GM23338 (cell line): ENCODE data around the gene INPP5D. TPM values are rescaled to one million over a fixed set of nuclear protein-coding genes. Genes with fewer than 3 reads are reported as not detected.

Experiments used
- ATAC-seq: fragments of 200-7000 bp; cut with Tn5 transposase; 3 replicates; pipeline ENCODE4 v1.9.1; 2020
- DNase-seq: peaks from one replicate; pipeline ENCODE4 v3.0.0-alpha.2; 2015; ENCODE audit warnings: low spot score
- H2AFZ ChIP-seq: fragments of 200-600 bp; sonication (generic); 2 replicates; pipeline ENCODE4 v1.8.0; 2016; ENCODE audit warnings: antibody characterized with exemption, mild to moderate bottlenecking, moderate library complexity
- H3F3A ChIP-seq: fragments of 200-600 bp; sonication (generic); replicated peaks from 2 replicates; pipeline ENCODE4 v1.8.0; 2017; ENCODE audit warnings: antibody characterized with exemption, mixed run types, low read depth
- H3K27ac ChIP-seq: fragments of 200-600 bp; sonication (generic); 2 replicates; pipeline ENCODE4 v1.6.1; 2016; ENCODE audit warnings: low read depth
- H3K27me3 ChIP-seq: fragments of 200-600 bp; sonication (generic); 2 replicates; pipeline ENCODE4 v1.8.0; 2016; ENCODE audit warnings: mild to moderate bottlenecking, mixed run types, moderate library complexity; ENCODE audit not compliant: insufficient read depth
- H3K36me3 ChIP-seq: fragments of 200-600 bp; sonication (generic); 2 replicates; pipeline ENCODE4 v1.8.0; 2016; ENCODE audit warnings: mild to moderate bottlenecking; ENCODE audit not compliant: insufficient read depth
- H3K4me1 ChIP-seq: fragments of 200-600 bp; sonication (generic); 2 replicates; pipeline ENCODE4 v1.8.0; 2016; ENCODE audit warnings: mild to moderate bottlenecking, moderate library complexity; ENCODE audit not compliant: insufficient read depth
- H3K4me2 ChIP-seq: fragments of 200-600 bp; sonication (generic); 2 replicates; pipeline ENCODE4 v1.7.1; 2017; ENCODE audit warnings: mixed run types
- H3K4me3 ChIP-seq: fragments of 200-600 bp; sonication (generic); 2 replicates; pipeline ENCODE4 v1.6.1; 2016; ENCODE audit warnings: mixed run types
- H3K79me2 ChIP-seq: fragments of 200-600 bp; sonication (generic); replicated peaks from 2 replicates; pipeline ENCODE4 v1.8.0; 2017; ENCODE audit warnings: mild to moderate bottlenecking; ENCODE audit not compliant: insufficient read depth
- H3K9me2 ChIP-seq: fragments of 200-600 bp; sonication (generic); 2 replicates; pipeline ENCODE4 v1.8.0; 2017; ENCODE audit not compliant: insufficient read depth
- H4K20me1 ChIP-seq: fragments of 200-600 bp; sonication (generic); replicated peaks from 2 replicates; pipeline ENCODE4 v1.8.0; 2017; ENCODE audit warnings: mild to moderate bottlenecking; ENCODE audit not compliant: insufficient read depth
- H3K27ac Mint-ChIP-seq: 2 replicates; pipeline ENCODE4 v1.8.0; 2020; ENCODE audit warnings: inconsistent platforms, mild to moderate bottlenecking, moderate library complexity, mixed read lengths
- H3K27me3 Mint-ChIP-seq: 3 replicates; pipeline ENCODE4 v1.8.0; 2022; ENCODE audit warnings: low read depth, mild to moderate bottlenecking, moderate library complexity, mixed read lengths, inconsistent platforms; ENCODE audit not compliant: insufficient read depth, poor library complexity
- H3K36me3 Mint-ChIP-seq: 3 replicates; pipeline ENCODE4 v1.8.0; 2021; ENCODE audit warnings: low read depth, mild to moderate bottlenecking, inconsistent platforms, moderate library complexity, mixed read lengths
- H3K4me1 Mint-ChIP-seq: 3 replicates; pipeline ENCODE4 v1.8.0; 2020; ENCODE audit warnings: mild to moderate bottlenecking, inconsistent platforms, mixed read lengths
- H3K4me3 Mint-ChIP-seq: 3 replicates; pipeline ENCODE4 v1.8.0; 2021; ENCODE audit warnings: moderate library complexity, mild to moderate bottlenecking, inconsistent platforms, mixed read lengths
- H3K9me3 Mint-ChIP-seq: 3 replicates; pipeline ENCODE4 v1.8.0; 2020; ENCODE audit warnings: moderate library complexity, mild to moderate bottlenecking, inconsistent platforms, mixed read lengths
- NANOG ChIP-seq: IDR thresholded peaks from 2 replicates; pipeline ENCODE4 v1.6.1; 2016; ENCODE audit warnings: antibody characterized with exemption, borderline replicate concordance
- POLR2AphosphoS5 ChIP-seq: IDR thresholded peaks from 2 replicates; pipeline ENCODE4 v1.6.1; 2016; ENCODE audit warnings: antibody characterized with exemption, low read depth
- STAT1 ChIP-seq: IDR thresholded peaks from one replicate; pipeline ENCODE4 v1.6.1; 2016; ENCODE audit warnings: antibody characterized with exemption; ENCODE audit not compliant: unreplicated experiment
- ZNF114 ChIP-seq: fragments of 250-450 bp; sonication (Bioruptor Pico); IDR thresholded peaks from 2 replicates; pipeline ENCODE4 v1.5.0; 2020; ENCODE audit warnings: mild to moderate bottlenecking, moderate library complexity
- polyA plus RNA-seq: library from polyadenylated mRNA; unstranded; fragments of >200 nt; fragmentation: Nextera tagmentation; extraction: Ambion mirVana; gene quantifications from 2 replicates; pipeline ENCODE4 v1.2.1, GENCODE V29; 2016
- total RNA-seq: library from RNA; depleted of rRNA; stranded (reverse); fragments of >200 nt; shearing (Covaris generic); gene quantifications from 2 replicates; pipeline ENCODE4 v1.2.3, GENCODE V29; 2014
- TF ChIP-seq, protein P1 (sequence below): IDR thresholded peaks from 2 replicates; pipeline ENCODE4 v1.6.1; 2016; ENCODE audit warnings: antibody characterized with exemption
- TF ChIP-seq, protein P2 (sequence below), 2 experiments: fragments of 200-600 bp in 1 of 2; sonication (generic) in 1 of 2; conservative IDR thresholded peaks; 2 replicates each; pipeline versions ENCODE4 v1.5.1 to v1.6.1; 2016 to 2017; ENCODE audit warnings: antibody characterized with exemption in 2 of 2, low read depth in 2 of 2, mild to moderate bottlenecking in 2 of 2, moderate library complexity in 1 of 2
- TF ChIP-seq, protein P3 (sequence below): IDR thresholded peaks from one replicate; pipeline ENCODE4 v1.6.1; 2018; ENCODE audit warnings: antibody characterized with exemption; ENCODE audit not compliant: unreplicated experiment
- TF ChIP-seq, protein P4 (sequence below): fragments of 250-450 bp; sonication (Bioruptor Pico); IDR thresholded peaks from 2 replicates; pipeline ENCODE4 v1.5.0; 2020; ENCODE audit warnings: mild to moderate bottlenecking, moderate library complexity

Gene INPP5D
- total and polyA plus RNA-seq, 2 experiments from 2014 or later, result 6.6 to 8.3 TPM

DNA sequence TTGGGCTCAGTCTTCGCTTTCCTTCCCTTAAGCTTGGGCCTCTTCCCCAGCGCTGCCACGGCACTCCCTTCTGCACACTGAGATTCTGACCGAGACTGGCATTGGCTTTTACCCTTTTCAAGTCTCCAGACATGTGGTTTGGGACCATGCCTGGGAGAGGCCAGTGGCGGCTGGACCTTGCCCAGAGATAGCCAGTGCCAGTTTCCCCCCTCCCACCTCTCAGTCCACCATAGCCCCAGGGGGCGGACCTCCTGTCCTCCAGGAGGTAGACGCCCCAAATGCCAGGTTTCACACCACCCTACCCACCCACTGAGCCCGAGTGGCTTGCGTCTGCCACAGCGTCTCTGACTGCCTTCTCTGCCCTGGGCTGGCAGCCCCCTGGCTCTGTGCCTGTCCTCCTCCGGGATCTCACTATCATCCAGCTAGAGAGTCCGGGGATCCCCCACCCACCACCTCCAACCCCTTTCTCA lies 47.7 kb downstream of the INPP5D start:
- no peak overlapping the region for H3K4me3 Mint-ChIP-seq
- no peaks in the 10 kb centered on the region for H3K36me3 ChIP-seq
- H2AFZ ChIP-seq, result no peak overlapping the region
- no peak overlapping the region for H3K27ac ChIP-seq
- H3K9me3 Mint-ChIP-seq, result no peaks in the 10 kb centered on the region
- H3K4me1 ChIP-seq, result no peaks in the 10 kb centered on the region
- H3K36me3 Mint-ChIP-seq, result no peaks in the 10 kb centered on the region; the same call in 2 of the 3 replicates
- H3K27ac Mint-ChIP-seq, result no peak overlapping the region
- H3F3A ChIP-seq, result no peaks in the 10 kb centered on the region
- no peaks in the 10 kb centered on the region for H3K27me3 ChIP-seq
- no peaks in the 10 kb centered on the region for H3K9me2 ChIP-seq
- no peak overlapping the region for H3K4me3 ChIP-seq
- no peak overlapping the region for H3K4me2 ChIP-seq
- H3K4me1 Mint-ChIP-seq, result no peaks in the 10 kb centered on the region; the same call in 2 of the 3 replicates
- peaks cover 11% of the 10 kb centered on the region for H3K27me3 Mint-ChIP-seq
- TF ChIP-seq, protein P1, sequence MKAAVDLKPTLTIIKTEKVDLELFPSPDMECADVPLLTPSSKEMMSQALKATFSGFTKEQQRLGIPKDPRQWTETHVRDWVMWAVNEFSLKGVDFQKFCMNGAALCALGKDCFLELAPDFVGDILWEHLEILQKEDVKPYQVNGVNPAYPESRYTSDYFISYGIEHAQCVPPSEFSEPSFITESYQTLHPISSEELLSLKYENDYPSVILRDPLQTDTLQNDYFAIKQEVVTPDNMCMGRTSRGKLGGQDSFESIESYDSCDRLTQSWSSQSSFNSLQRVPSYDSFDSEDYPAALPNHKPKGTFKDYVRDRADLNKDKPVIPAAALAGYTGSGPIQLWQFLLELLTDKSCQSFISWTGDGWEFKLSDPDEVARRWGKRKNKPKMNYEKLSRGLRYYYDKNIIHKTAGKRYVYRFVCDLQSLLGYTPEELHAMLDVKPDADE, result no peak
- TF ChIP-seq NANOG, result no peak
- TF ChIP-seq, protein P2, sequence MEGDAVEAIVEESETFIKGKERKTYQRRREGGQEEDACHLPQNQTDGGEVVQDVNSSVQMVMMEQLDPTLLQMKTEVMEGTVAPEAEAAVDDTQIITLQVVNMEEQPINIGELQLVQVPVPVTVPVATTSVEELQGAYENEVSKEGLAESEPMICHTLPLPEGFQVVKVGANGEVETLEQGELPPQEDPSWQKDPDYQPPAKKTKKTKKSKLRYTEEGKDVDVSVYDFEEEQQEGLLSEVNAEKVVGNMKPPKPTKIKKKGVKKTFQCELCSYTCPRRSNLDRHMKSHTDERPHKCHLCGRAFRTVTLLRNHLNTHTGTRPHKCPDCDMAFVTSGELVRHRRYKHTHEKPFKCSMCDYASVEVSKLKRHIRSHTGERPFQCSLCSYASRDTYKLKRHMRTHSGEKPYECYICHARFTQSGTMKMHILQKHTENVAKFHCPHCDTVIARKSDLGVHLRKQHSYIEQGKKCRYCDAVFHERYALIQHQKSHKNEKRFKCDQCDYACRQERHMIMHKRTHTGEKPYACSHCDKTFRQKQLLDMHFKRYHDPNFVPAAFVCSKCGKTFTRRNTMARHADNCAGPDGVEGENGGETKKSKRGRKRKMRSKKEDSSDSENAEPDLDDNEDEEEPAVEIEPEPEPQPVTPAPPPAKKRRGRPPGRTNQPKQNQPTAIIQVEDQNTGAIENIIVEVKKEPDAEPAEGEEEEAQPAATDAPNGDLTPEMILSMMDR (conservative IDR thresholded peaks at IDR 0.05; ENCODE audit: low read depth in 2 of 2), result no peak
- TF ChIP-seq, protein P3, sequence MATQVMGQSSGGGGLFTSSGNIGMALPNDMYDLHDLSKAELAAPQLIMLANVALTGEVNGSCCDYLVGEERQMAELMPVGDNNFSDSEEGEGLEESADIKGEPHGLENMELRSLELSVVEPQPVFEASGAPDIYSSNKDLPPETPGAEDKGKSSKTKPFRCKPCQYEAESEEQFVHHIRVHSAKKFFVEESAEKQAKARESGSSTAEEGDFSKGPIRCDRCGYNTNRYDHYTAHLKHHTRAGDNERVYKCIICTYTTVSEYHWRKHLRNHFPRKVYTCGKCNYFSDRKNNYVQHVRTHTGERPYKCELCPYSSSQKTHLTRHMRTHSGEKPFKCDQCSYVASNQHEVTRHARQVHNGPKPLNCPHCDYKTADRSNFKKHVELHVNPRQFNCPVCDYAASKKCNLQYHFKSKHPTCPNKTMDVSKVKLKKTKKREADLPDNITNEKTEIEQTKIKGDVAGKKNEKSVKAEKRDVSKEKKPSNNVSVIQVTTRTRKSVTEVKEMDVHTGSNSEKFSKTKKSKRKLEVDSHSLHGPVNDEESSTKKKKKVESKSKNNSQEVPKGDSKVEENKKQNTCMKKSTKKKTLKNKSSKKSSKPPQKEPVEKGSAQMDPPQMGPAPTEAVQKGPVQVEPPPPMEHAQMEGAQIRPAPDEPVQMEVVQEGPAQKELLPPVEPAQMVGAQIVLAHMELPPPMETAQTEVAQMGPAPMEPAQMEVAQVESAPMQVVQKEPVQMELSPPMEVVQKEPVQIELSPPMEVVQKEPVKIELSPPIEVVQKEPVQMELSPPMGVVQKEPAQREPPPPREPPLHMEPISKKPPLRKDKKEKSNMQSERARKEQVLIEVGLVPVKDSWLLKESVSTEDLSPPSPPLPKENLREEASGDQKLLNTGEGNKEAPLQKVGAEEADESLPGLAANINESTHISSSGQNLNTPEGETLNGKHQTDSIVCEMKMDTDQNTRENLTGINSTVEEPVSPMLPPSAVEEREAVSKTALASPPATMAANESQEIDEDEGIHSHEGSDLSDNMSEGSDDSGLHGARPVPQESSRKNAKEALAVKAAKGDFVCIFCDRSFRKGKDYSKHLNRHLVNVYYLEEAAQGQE, result no peak
- TF ChIP-seq POLR2AphosphoS5, result no peak
- TF ChIP-seq ZNF114 (CRISPR knock-in tag), result no peak
- TF ChIP-seq STAT1, result no peak
- TF ChIP-seq, protein P4, sequence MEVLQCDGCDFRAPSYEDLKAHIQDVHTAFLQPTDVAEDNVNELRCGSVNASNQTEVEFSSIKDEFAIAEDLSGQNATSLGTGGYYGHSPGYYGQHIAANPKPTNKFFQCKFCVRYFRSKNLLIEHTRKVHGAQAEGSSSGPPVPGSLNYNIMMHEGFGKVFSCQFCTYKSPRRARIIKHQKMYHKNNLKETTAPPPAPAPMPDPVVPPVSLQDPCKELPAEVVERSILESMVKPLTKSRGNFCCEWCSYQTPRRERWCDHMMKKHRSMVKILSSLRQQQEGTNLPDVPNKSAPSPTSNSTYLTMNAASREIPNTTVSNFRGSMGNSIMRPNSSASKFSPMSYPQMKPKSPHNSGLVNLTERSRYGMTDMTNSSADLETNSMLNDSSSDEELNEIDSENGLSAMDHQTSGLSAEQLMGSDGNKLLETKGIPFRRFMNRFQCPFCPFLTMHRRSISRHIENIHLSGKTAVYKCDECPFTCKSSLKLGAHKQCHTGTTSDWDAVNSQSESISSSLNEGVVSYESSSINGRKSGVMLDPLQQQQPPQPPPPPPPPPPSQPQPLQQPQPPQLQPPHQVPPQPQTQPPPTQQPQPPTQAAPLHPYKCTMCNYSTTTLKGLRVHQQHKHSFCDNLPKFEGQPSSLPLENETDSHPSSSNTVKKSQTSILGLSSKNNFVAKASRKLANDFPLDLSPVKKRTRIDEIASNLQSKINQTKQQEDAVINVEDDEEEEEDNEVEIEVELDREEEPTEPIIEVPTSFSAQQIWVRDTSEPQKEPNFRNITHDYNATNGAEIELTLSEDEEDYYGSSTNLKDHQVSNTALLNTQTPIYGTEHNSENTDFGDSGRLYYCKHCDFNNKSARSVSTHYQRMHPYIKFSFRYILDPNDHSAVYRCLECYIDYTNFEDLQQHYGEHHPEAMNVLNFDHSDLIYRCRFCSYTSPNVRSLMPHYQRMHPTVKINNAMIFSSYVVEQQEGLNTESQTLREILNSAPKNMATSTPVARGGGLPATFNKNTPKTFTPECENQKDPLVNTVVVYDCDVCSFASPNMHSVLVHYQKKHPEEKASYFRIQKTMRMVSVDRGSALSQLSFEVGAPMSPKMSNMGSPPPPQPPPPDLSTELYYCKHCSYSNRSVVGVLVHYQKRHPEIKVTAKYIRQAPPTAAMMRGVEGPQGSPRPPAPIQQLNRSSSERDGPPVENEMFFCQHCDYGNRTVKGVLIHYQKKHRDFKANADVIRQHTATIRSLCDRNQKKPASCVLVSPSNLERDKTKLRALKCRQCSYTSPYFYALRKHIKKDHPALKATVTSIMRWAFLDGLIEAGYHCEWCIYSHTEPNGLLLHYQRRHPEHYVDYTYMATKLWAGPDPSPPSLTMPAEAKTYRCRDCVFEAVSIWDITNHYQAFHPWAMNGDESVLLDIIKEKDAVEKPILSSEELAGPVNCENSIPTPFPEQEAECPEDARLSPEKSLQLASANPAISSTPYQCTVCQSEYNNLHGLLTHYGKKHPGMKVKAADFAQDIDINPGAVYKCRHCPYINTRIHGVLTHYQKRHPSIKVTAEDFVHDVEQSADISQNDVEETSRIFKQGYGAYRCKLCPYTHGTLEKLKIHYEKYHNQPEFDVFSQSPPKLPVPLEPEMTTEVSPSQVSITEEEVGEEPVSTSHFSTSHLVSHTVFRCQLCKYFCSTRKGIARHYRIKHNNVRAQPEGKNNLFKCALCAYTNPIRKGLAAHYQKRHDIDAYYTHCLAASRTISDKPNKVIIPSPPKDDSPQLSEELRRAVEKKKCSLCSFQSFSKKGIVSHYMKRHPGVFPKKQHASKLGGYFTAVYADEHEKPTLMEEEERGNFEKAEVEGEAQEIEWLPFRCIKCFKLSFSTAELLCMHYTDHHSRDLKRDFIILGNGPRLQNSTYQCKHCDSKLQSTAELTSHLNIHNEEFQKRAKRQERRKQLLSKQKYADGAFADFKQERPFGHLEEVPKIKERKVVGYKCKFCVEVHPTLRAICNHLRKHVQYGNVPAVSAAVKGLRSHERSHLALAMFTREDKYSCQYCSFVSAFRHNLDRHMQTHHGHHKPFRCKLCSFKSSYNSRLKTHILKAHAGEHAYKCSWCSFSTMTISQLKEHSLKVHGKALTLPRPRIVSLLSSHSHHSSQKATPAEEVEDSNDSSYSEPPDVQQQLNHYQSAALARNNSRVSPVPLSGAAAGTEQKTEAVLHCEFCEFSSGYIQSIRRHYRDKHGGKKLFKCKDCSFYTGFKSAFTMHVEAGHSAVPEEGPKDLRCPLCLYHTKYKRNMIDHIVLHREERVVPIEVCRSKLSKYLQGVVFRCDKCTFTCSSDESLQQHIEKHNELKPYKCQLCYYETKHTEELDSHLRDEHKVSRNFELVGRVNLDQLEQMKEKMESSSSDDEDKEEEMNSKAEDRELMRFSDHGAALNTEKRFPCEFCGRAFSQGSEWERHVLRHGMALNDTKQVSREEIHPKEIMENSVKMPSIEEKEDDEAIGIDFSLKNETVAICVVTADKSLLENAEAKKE (CRISPR knock-in tag), result no peak
- ATAC-seq (no peak), DNase-seq (no peak)
- no peaks in the 10 kb centered on the region for H3K79me2 ChIP-seq
- H4K20me1 ChIP-seq, result no peaks in the 10 kb centered on the region
